GM03348 (cell line): ENCODE results near the gene PITPNB.

Source experiments
- DNase-seq: peaks from one replicate; pipeline ENCODE4 v3.0.0; 2012; ENCODE audit warnings: low spot score

The PITPNB gene

GRCh38 chr22:27834364-27835185, 84.5 kb downstream of the PITPNB start:
- no peak for DNase-seq

DNA sequence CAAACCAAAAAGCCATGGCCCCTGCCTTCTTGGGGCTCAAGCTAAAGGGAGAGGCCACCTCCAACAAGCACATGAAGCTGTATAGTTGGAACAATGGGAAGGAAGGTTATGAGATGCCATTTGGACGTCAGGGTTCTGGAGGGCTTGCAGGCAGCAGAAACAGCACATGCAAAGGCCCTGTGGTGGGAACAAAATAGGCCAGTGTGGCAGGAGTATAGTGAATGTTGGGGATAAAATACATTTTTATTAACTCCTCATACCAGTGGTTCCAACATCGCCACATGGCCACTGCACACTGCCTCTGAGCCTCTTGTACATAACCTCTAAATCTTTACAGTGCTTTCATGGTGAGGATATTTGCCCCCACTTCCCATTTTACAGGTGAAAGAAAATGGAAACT, 85.3 kb downstream of the PITPNB start:
- no peak for DNase-seq

DNA sequence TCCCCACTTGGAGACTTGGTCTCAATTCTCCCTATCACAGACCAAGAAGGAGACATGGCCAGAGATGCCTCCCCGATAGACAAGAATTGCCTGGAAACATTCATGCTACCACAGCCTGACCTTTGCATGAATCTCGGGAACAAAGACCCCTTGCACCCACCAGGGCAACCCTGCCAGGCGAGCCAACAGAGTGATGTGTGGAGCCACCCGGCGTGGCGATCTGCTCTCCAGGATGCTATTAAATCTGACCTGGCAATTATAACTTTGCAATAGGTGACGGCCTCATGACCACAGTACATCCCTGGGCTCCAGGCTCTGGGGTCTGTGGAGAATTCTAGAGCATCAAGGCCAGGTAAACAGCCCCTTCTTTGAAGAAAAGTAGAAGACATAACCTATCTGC, 86.5 kb downstream of the PITPNB start:
- DNase-seq: no peak

DNA sequence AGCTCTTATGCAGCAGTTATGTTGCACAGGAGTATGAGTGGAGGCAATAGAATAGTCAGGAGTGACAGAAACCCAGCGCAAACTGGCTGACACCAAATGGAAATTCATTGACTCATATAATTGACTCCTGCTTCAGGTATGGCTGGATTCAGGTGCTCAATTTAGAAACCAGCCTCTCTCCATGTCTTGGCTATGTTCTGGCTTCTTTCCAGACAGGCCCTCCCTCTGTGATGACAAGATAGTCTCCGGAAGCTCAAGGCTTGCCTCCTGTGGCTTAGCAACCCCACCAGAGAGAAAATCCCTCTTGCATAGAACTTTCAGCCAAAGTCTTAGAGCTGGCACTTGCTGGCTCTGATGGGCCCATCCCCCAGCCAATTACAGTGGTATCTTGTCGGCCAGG, 89.4 kb downstream of the PITPNB start:
- DNase-seq: no peak

DNA sequence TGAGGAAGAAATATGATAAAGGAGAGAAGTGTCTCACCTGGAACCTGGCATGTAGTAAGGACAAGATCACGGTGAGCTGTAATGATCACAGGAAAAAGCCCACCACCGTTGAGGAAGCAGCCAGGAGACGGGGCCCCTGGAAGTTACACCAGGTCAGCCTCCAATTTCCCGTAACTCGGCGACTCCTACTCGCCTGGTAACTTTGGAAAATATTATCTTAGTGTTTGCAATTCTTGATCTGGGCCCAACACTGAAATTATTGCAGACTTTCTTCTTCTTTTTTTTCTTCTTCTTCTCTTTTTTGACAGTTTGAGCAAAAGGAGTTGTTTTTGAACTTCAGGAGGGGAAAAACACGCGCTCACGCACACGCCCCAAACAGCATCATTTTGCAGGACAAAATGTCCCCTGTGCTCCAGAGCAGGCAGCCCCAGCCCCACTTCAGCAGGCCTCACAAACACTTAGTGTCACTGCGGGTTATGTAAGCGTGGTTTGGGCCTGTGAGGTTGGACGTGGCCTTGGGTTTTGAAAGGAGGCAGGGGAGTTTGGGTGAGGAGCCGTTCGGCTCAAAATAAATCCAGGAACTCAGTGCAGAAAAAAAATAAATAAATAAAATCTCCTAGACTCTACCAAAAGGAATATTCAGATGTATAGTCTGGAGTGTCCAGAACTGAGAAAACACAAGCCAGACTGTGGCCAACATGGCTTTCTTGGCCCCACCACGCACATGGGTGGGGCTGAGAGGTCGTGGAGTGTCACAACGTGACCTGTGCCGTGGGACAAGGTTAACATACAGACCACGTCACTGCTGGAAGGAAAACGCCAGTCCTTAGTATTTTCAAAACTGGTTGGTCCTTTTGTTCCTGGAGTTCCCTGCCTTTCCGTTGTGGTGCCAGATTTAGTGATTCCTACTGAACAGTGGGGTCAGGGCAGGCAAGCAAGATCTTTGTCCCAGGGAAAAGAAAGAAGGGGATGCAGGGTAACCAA, 91.2 kb downstream of the PITPNB start:
- no peak for DNase-seq

- no peak for DNase-seq
Measured at GRCh38 chr22:27825174-27825573, 93.9 kb downstream of the PITPNB start.

GRCh38 chr22:27823221-27823620, 95.8 kb downstream of the PITPNB start:
- DNase-seq: no peak

GRCh38 chr22:27820896-27821866, 97.9 kb downstream of the PITPNB start:
- DNase-seq: no peak

DNA sequence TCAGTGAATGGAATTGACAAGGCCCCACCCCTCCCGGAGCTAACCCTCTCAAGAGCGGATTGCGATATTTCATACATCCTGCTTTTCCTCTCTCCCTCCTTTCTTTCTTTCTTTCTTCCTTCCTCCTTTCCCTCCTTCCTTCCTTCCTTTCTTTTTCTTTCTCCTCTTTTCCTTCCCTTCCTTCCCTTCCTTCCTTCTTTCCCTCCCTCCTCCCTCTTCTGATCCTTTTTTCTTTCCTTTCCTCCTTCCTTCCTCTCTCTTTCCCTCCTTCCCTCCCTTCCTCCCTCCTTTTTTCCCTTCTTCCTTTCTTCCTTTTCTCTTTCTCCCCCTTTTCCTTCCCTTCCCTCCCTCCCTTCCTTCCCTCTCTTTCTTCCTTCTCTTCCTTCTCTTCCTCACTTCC, 102.5 kb downstream of the PITPNB start:
- no peak for DNase-seq

GRCh38 chr22:27815826-27816530, 103.1 kb downstream of the PITPNB start:
- no peak for DNase-seq

- DNase-seq: no peak
Measured at GRCh38 chr22:27814993-27815392, 104.1 kb downstream of the PITPNB start.

GRCh38 chr22:27811778-27812177, 107.3 kb downstream of the PITPNB start:
- DNase-seq: no peak

DNA sequence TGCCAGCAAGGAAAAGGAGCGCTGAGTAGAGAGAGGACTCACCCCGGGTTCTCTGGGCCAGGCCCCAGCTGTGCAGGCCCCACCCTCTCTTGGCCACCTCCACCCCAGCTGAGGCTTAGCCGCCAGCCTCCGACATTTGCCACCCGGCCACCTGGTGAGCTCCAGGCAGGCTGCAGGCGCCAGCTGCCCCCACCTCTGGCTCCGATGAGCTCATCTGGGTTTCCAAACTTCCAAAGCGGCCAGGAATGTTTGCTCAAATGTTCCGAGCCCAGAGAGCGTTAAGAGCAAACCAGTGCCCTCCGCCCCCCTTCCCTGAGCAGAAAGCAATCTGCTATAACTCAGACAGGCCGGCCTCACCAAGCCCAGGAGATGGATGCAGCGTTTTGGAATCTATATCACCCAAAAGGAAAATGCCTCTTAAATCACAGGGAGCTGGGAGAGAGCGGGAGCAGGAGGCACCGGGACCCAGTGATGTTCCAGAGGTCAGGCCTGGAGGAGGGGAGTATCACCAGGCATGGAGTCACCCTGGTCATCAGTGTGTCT, 108.4 kb downstream of the PITPNB start:
- peak; percentile 82 for DNase-seq

GRCh38 chr22:27809700-27810608, 109.1 kb downstream of the PITPNB start:
- no peak for DNase-seq

GRCh38 chr22:27809226-27809603, 109.8 kb downstream of the PITPNB start:
- no peak for DNase-seq

DNA sequence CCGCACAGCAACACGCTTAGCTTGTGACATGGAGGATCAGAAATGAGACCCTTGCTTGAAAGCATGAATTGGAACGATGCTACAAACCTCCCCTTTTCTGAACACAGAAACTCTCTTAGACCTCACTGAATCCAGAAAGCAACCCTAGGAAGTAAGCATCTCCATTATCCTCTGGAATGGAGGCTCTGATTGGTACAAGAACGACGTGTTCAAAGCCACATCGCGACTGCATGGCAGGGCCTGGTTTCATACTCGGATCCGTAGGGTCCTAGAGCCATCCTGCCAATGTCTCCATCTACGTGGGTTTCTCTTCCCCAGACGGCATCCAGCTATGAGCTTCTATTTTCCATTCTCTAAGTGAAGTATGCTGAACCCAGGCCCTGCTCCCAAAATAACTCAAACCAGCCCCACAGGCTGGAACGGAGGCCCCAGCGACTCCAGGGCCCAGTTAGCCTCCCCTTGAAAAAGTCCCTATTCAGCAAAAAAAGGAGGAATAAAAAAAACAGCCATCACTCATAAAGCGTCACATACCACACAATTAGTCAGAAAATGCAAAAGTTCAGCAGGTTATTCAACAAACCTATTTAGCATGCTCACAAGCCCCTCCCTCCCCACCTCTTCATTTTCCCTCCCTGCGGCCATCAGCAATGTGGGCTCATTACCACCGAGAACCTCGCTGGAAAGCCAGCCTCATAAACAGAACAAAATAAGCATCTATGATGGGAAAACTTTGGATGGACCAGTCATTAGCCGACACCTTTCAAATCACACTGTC, 110.4 kb downstream of the PITPNB start:
- DNase-seq: no peak

DNA sequence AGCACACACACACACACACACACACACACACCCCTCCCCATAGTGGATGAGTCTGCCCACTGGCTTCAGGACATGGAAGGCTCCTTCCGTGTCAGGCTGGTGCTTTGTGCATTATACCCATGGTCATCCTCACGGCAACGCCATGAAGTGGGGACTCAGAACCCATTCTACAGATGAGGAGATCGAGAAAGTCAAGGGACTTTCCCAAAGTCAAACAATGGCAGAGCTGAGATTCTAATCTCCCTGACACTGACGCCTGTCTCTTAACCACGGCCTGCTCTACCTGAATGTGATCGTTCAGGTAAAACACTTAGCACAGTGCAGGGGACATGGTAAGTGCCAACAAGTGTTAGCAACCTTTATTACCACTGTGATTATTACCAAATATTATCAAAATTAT, 113.2 kb downstream of the PITPNB start:
- no peak for DNase-seq

GRCh38 chr22:27804470-27805297, 114.4 kb downstream of the PITPNB start:
- peak; percentile 90 for DNase-seq
